Neural progenitor cell (in vitro differentiated cells): ENCODE results near the gene MED17. TPM values are rescaled to one million over a fixed set of nuclear protein-coding genes. Genes with fewer than 3 reads are reported as not detected.
"Not testable (repeated sequence)": the region's sequence is repeated elsewhere in the genome, so short reads cannot be mapped to it uniquely, and the experiment has no call there.

Experiments used
- DNase-seq: peaks from one replicate; pipeline ENCODE4 v3.0.0-alpha.2; 2016; ENCODE audit warnings: low spot score
- H2AFZ ChIP-seq: fragments of 200-600 bp; sonication (generic); replicated peaks from 2 replicates; pipeline ENCODE4 v1.6.1; 2016; ENCODE audit warnings: antibody characterized with exemption
- H3F3A ChIP-seq: fragments of 200-600 bp; sonication (generic); 2 replicates; pipeline ENCODE4 v1.6.1; 2016; ENCODE audit warnings: antibody characterized with exemption, low read depth
- H3K27ac ChIP-seq: fragments of 200-600 bp; sonication (generic); 2 replicates; pipeline ENCODE4 v1.5.1; 2016; ENCODE audit warnings: mild to moderate bottlenecking
- H3K27me3 ChIP-seq: fragments of 200-600 bp; sonication (generic); 2 replicates; pipeline ENCODE4 v1.6.1; 2016; ENCODE audit warnings: mild to moderate bottlenecking, moderate library complexity
- H3K36me3 ChIP-seq: fragments of 200-600 bp; sonication (generic); 2 replicates; pipeline ENCODE4 v1.5.1; 2016
- H3K4me1 ChIP-seq: fragments of 200-600 bp; sonication (generic); 2 replicates; pipeline ENCODE4 v1.6.1; 2016; ENCODE audit warnings: mixed run types
- H3K4me2 ChIP-seq: fragments of 200-600 bp; sonication (generic); 2 replicates; pipeline ENCODE4 v1.6.1; 2016
- H3K4me3 ChIP-seq: fragments of 200-600 bp; sonication (generic); 2 replicates; pipeline ENCODE4 v1.5.1; 2016
- H3K79me2 ChIP-seq: fragments of 200-600 bp; sonication (generic); 2 replicates; pipeline ENCODE4 v1.6.1; 2016; ENCODE audit warnings: low read depth
- H3K9ac ChIP-seq: fragments of 200-600 bp; sonication (generic); 2 replicates; pipeline ENCODE4 v1.6.1; 2016
- H3K9me3 ChIP-seq: fragments of 200-600 bp; sonication (generic); 2 replicates; pipeline ENCODE4 v1.5.1; 2016; ENCODE audit warnings: low read depth
- H4K20me1 ChIP-seq: fragments of 200-600 bp; sonication (generic); 2 replicates; pipeline ENCODE4 v1.6.1; 2016; ENCODE audit warnings: low read depth
- H3K27ac Mint-ChIP-seq: 3 replicates; pipeline ENCODE4 v1.8.0; 2021; ENCODE audit warnings: mixed read lengths
- H3K27me3 Mint-ChIP-seq: 2 replicates; pipeline ENCODE4 v1.8.0; 2022; ENCODE audit warnings: low read depth, mild to moderate bottlenecking, inconsistent platforms, moderate library complexity, mixed read lengths; ENCODE audit not compliant: insufficient read depth
- H3K36me3 Mint-ChIP-seq: 3 replicates; pipeline ENCODE4 v1.8.0; 2021; ENCODE audit warnings: mixed read lengths
- H3K4me1 Mint-ChIP-seq: 3 replicates; pipeline ENCODE4 v1.8.0; 2021; ENCODE audit warnings: mixed read lengths
- H3K4me3 Mint-ChIP-seq: 3 replicates; pipeline ENCODE4 v1.8.0; 2021; ENCODE audit warnings: mild to moderate bottlenecking, moderate library complexity, mixed read lengths
- H3K9me3 Mint-ChIP-seq: 3 replicates; pipeline ENCODE4 v1.8.0; 2020; ENCODE audit warnings: mixed read lengths
- CTCF ChIP-seq: fragments of 200-600 bp; sonication (generic); IDR thresholded peaks from 2 replicates; pipeline ENCODE4 v1.5.1; 2017; ENCODE audit warnings: antibody characterized with exemption, mild to moderate bottlenecking
- EZH2 ChIP-seq: fragments of 200-600 bp; sonication (generic); IDR thresholded peaks from 2 replicates; pipeline ENCODE4 v1.6.1; 2017; ENCODE audit warnings: antibody characterized with exemption, mild to moderate bottlenecking, moderate library complexity
- EZH2phosphoT487 ChIP-seq: fragments of 200-600 bp; sonication (generic); IDR thresholded peaks from 2 replicates; pipeline ENCODE4 v1.6.1; 2017; ENCODE audit warnings: antibody characterized with exemption
- total RNA-seq: library from RNA; depleted of rRNA; stranded (reverse); fragments of >200 nt; gene quantifications from 2 replicates; pipeline ENCODE4 v1.2.3, GENCODE V29; 2015; ENCODE audit warnings: low replicate concordance

Gene MED17
- total RNA-seq, 1 donor from 2014 or later = 76.4 TPM

- no peaks in the 10 kb centered on the region for H3K27me3 Mint-ChIP-seq
- H2AFZ ChIP-seq = peak overlapping the region; percentile 81
- TF ChIP-seq EZH2phosphoT487 = no peak
- TF ChIP-seq EZH2 = no peak
- no peak for TF ChIP-seq CTCF
- peak overlapping the region; percentile 80 for H3K9ac ChIP-seq
- H3K27ac ChIP-seq = peak overlapping the region; percentile 23
- H3K4me3 Mint-ChIP-seq = peak overlapping the region; percentile 100
- H3K4me2 ChIP-seq = peak overlapping the region; percentile 97
- no peaks in the 10 kb centered on the region for H3K9me3 ChIP-seq
- peaks cover 27% of the 10 kb centered on the region for H3F3A ChIP-seq
- H3K4me1 Mint-ChIP-seq = peaks cover 47% of the 10 kb centered on the region
- peak overlapping the region; percentile 60 for H3K4me3 ChIP-seq
- H3K27ac Mint-ChIP-seq = peak overlapping the region; percentile 99
- peaks cover 7% of the 10 kb centered on the region for H3K36me3 Mint-ChIP-seq
- no peaks in the 10 kb centered on the region for H3K9me3 Mint-ChIP-seq
- peaks cover 14% of the 10 kb centered on the region for H3K36me3 ChIP-seq
- DNase-seq = peak; percentile 41
- H3K4me1 ChIP-seq = peaks cover 43% of the 10 kb centered on the region
- no peaks in the 10 kb centered on the region for H3K27me3 ChIP-seq
- peaks cover 85% of the 10 kb centered on the region for H3K79me2 ChIP-seq
- H4K20me1 ChIP-seq = peaks cover 38% of the 10 kb centered on the region
Observed at GRCh38 chr11:93741882-93742226, 42.2 kb upstream of the MED17 start.

DNA sequence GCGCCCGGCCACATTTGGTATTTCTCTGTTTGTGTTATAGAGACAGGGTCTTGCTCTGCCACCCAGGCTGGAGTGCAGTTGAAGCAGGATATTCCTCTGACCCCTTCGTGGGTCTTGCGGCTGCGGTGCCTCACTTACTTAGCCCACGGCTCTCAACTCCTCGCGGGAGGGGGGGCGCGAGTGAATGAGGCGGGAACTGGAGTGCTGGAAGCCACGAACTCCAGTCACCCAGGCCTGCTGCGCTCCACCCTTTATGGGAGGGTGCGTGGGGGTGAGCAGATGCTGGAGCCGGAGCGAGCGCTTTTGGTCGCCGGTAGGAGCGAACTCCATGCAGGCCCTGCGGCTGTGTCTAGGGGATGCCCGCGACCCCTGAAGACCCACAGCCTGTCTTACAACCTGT, 40.8 kb upstream of the MED17 start:
- peak overlapping the region; percentile 77 for H3K4me3 Mint-ChIP-seq
- DNase-seq = peak; percentile 17
- no peak overlapping the region for H2AFZ ChIP-seq

DNA sequence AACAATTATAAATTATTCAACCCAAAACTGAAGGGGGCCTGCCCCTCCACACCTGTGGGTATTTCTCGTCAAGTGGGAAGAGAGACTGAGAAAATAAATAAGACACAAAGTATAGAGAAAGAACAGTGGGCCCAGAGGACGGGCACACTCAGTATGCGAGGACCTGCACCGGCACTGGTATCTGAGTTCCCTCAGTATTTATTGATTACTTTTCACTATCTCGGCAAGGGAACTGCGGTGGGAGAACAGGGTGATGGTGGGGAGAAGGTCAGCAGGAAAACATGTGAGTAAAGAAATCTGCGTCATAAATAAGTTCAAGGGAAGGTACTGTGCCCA, 39.4 kb upstream of the MED17 start:
- no peak overlapping the region for H2AFZ ChIP-seq
- H3K27me3 Mint-ChIP-seq = no peaks in the 10 kb centered on the region
- H3K9me3 Mint-ChIP-seq = no peaks in the 10 kb centered on the region
- peaks cover 61% of the 10 kb centered on the region for H3K79me2 ChIP-seq
- no peak overlapping the region for H3K4me3 Mint-ChIP-seq
- H3K27me3 ChIP-seq = no peaks in the 10 kb centered on the region
- peak overlapping the region; percentile 27 for H3K4me2 ChIP-seq
- no peaks in the 10 kb centered on the region for H3K9me3 ChIP-seq
- peaks cover 11% of the 10 kb centered on the region for H4K20me1 ChIP-seq
- TF ChIP-seq EZH2 (no peak), EZH2phosphoT487 (no peak), CTCF (no peak)
- H3F3A ChIP-seq = peaks cover 4% of the 10 kb centered on the region
- H3K4me1 ChIP-seq = peaks cover 15% of the 10 kb centered on the region
- peaks cover 24% of the 10 kb centered on the region for H3K4me1 Mint-ChIP-seq
- no peak for DNase-seq
- H3K9ac ChIP-seq = no peak overlapping the region
- H3K36me3 Mint-ChIP-seq = peaks cover 3% of the 10 kb centered on the region
- peak overlapping the region; percentile 40 for H3K27ac Mint-ChIP-seq
- H3K27ac ChIP-seq = no peak overlapping the region
- peaks cover under 1% of the 10 kb centered on the region for H3K36me3 ChIP-seq
- H3K4me3 ChIP-seq = no peak overlapping the region

More for the DNA sequence above, 40.8 kb upstream of the MED17 start:
- Histone ChIP-seq H3K9me3 (no peaks in the 10 kb centered on the region), H3K79me2 (peaks cover 74% of the 10 kb centered on the region), H3K4me2 (no peak overlapping the region), H3K9ac (no peak overlapping the region), H4K20me1 (peaks cover 24% of the 10 kb centered on the region), H3K27me3 (no peaks in the 10 kb centered on the region), H3K4me1 (peaks cover 28% of the 10 kb centered on the region), H3K36me3 (peaks cover 5% of the 10 kb centered on the region), H3K4me3 (no peak overlapping the region), H3K27ac (no peak overlapping the region), H3F3A (peaks cover 14% of the 10 kb centered on the region)
- Mint-ChIP-seq H3K36me3 (peaks cover 7% of the 10 kb centered on the region), H3K27me3 (no peaks in the 10 kb centered on the region), H3K27ac (no peak overlapping the region), H3K4me1 (peaks cover 37% of the 10 kb centered on the region), H3K9me3 (no peaks in the 10 kb centered on the region)
- no peak for TF ChIP-seq EZH2phosphoT487
- TF ChIP-seq EZH2 = no peak
- no peak for TF ChIP-seq CTCF

DNA sequence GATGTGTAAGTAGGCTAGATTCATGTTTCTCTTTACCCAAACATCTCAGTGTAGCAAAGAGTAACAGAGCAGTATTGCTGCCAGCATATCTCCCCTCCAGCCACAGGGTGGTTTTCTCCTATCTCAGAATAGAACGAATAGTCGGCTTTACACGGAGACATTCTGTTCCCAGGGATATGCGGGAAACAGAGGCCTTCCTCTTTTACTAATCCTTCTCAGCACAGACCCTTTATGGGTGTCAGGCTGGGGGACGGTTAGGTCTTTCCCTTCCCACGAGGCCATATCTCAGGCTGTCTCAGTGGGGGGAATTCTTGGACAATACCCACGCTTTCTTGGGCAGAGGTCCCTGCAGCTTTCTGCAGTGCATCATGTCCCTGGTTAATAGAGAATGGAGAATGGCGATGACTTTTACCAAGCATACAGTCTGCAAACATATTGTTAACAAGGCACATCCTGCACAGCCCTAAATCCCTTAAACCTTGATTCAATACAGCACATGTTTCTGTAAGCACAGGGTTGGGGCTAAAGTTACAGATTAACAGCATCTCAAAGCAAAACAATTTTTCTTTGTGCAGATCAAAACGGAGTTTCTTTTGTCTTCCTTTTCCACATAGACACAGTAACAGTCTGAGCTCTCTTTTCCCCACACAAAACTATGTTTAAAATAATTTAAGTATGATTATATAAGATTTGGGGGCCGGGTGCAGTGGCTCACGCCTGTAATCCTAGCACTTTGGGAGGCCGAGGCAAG, 38.9 kb upstream of the MED17 start:
- H3K4me1 Mint-ChIP-seq = peaks cover 19% of the 10 kb centered on the region

More for the DNA sequence above, 38.9 kb upstream of the MED17 start:
- not testable (repeated sequence) for H3K36me3 ChIP-seq, H3K4me3 ChIP-seq, H3K4me3 Mint-ChIP-seq, H4K20me1 ChIP-seq, H3K36me3 Mint-ChIP-seq, H3K27ac Mint-ChIP-seq, H2AFZ ChIP-seq, H3K9me3 Mint-ChIP-seq, H3F3A ChIP-seq, H3K27me3 ChIP-seq, H3K9me3 ChIP-seq, H3K27me3 Mint-ChIP-seq, H3K9ac ChIP-seq
- Histone ChIP-seq H3K4me1 (peaks cover 15% of the 10 kb centered on the region), H3K27ac (peak overlapping the region; percentile 67), H3K4me2 (peak overlapping the region; percentile 27), H3K79me2 (peaks cover 55% of the 10 kb centered on the region)
- DNase-seq = peak; percentile 20
